ENCODE results near the gene ROR1. TPM values are rescaled to one million over a fixed set of nuclear protein-coding genes. Genes with fewer than 3 reads are reported as not detected.

ROR1 gene
- total and polyA plus RNA-seq, 8 donors, result 25.5 to 95.8 (median 83.0) TPM

DNA sequence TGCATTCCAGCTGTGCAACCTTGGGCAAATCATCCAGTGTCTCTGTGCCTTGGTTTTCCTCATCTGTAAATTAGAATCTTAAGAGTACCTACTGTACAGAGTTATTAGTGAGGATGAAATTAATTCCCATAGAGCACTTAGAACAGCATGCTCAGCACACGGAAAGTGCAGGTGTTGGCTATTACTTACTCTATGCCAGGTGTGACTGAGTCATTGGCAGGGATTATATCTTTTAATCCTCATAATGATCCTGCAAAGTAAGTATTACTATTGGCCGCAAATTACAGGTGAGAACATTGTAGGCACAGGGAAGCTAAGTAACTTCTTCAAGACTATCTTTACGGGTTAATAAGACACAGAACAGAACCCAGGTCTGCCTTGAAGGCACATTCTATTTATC is 423.3 kb downstream of the ROR1 start:
- Histone ChIP-seq H3K4me3 (no peak overlapping the region), H3K4me1 (no peaks in the 10 kb centered on the region), H3K27me3 (no peaks in the 10 kb centered on the region), H3K27ac (no peak overlapping the region), H3K36me3 (no peaks in the 10 kb centered on the region), H3K9me3 (no peaks in the 10 kb centered on the region)
- DNase-seq, result no peak
- no peak for TF ChIP-seq CTCF (IDR thresholded peaks at IDR 0.05)
- intact Hi-C loops (cut with DNase I), result no loop called here
- ATAC-seq, result no peak

DNA sequence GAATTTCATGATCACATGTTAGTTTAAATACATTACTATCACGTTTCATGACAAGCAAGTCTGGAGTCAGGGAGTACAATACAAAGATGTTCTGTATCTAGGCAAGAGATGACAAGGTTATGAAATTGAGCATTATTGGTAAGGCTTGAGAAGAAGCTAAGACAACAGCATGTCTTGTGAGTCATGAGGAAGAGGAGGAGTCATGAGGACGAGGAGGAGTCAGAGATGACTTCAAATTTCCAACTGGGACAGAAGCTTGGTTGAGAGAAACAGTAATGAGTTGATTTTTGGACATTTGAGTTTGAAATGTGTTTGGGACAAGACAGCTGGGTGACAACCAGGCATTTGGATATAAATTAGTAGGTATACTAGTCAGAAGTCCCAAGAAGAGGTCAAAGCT is 425.3 kb downstream of the ROR1 start:
- intact Hi-C loops (cut with DNase I), result no loop called here
- H3K4me1 ChIP-seq, result no peaks in the 10 kb centered on the region
- TF ChIP-seq CTCF (IDR thresholded peaks at IDR 0.05), result no peak
- H3K27me3 ChIP-seq, result no peaks in the 10 kb centered on the region
- no peak overlapping the region for H3K27ac ChIP-seq
- DNase-seq (no peak), ATAC-seq (no peak)
- H3K36me3 ChIP-seq, result no peaks in the 10 kb centered on the region
- no peaks in the 10 kb centered on the region for H3K9me3 ChIP-seq
- no peak overlapping the region for H3K4me3 ChIP-seq

- TF ChIP-seq CTCF (IDR thresholded peaks at IDR 0.05), result no peak
- H3K4me1 ChIP-seq, result no peaks in the 10 kb centered on the region
- no peak for DNase-seq
- H3K27ac ChIP-seq, result no peak overlapping the region
- intact Hi-C loops (cut with DNase I), result no loop called here
- no peaks in the 10 kb centered on the region for H3K36me3 ChIP-seq
- H3K27me3 ChIP-seq, result no peaks in the 10 kb centered on the region
- ATAC-seq, result no peak
- no peaks in the 10 kb centered on the region for H3K9me3 ChIP-seq
- H3K4me3 ChIP-seq, result no peak overlapping the region
Measured at GRCh38 chr1:64200064-64200463, 426.2 kb downstream of the ROR1 start.

DNA sequence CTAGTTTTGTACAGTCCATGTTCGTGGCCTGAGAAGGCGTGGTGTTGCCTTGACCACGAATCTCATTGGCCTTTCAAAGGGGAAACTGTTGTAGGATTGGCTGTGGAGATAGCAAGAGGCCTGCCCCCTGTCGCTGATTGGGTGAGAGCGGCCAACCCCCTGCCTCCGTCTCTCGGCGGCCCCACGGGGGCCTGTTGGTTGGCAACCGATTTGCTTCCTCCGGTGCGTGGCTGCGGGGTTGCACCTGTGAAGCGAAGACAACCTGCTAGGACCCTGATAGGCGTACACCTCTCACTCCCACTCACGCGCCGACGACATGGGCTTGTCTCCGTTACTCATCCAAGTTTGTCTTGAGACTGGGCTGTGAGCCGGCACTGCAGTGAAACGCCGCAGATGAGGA is 429.6 kb downstream of the ROR1 start, which contains the start of gene UBE2U:
UBE2U (plus strand) TSS at position 204 of the 400 bp plus-strand sequence. CDS start 428 bp downstream, outside the sequence.
- no peak for ATAC-seq
- Histone ChIP-seq H3K27ac (no peak within 1 kb of the TSS), H3K4me1 (no peaks in the 10 kb centered on the region), H3K36me3 (no peaks in the 10 kb centered on the region), H3K4me3 (no peak within 1 kb of the TSS), H3K9me3 (no peaks in the 10 kb centered on the region), H3K27me3 (peaks cover 0 to 4% of the 10 kb centered on the region in 2 donors)
- no peak for TF ChIP-seq CTCF (IDR thresholded peaks at IDR 0.05)
- intact Hi-C loops (cut with DNase I), result no loop called here
- no peak for DNase-seq

DNA sequence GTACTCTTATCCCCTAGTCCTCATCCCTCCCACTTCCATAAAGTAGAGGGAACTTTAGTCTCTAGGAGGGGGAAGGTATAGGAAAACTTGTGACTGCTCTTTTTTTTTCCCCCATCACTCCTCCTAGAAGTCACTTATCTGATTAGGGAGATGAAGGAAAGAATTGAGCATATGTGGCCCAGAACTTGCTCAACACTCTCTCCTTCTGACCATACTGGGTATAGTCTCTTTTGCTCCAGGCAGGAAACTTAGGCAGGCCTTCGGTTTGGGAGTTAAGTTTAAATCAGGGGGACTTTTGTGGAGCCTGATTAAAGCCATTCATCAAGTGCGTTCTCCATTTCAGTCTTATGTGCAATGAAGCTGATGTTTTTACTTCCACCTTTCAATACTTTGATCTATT is 435.4 kb downstream of the ROR1 start:
- H3K4me1 ChIP-seq, result no peaks in the 10 kb centered on the region
- no peak for ATAC-seq
- no peaks in the 10 kb centered on the region for H3K36me3 ChIP-seq
- DNase-seq, result no peak
- TF ChIP-seq CTCF (IDR thresholded peaks at IDR 0.05), result no peak
- H3K9me3 ChIP-seq, result no peaks in the 10 kb centered on the region
- H3K4me3 ChIP-seq, result no peak overlapping the region
- intact Hi-C loops (cut with DNase I), result no loop called here
- peaks cover 0 to 4% of the 10 kb centered on the region in 2 donors for H3K27me3 ChIP-seq
- no peak overlapping the region for H3K27ac ChIP-seq
